Liver (tissue), 3 donors: ENCODE results near the gene THOC5.

ENCODE experiments used
- RAD21 ChIP-seq, 2 donors: IDR thresholded peaks; 2 replicates each; pipeline ENCODE4 v1.6.1; 2016; ENCODE audit warnings: antibody characterized with exemption in 2 of 2, mild to moderate bottlenecking in 2 of 2
- TAF1 ChIP-seq: conservative IDR thresholded peaks from 2 replicates; pipeline ENCODE4 v1.6.1; 2016; ENCODE audit warnings: antibody characterized with exemption, mild to moderate bottlenecking
- TF ChIP-seq, protein P1 (sequence below): fragments of 150-350 bp; IDR thresholded peaks from 2 replicates; pipeline ENCODE4 v1.5.1; 2017; ENCODE audit warnings: improper control_type of control experiment, low read depth, low read length; ENCODE audit not compliant: missing input control
- donor health status: healthy.
- donor health status: healthy.

DNA sequence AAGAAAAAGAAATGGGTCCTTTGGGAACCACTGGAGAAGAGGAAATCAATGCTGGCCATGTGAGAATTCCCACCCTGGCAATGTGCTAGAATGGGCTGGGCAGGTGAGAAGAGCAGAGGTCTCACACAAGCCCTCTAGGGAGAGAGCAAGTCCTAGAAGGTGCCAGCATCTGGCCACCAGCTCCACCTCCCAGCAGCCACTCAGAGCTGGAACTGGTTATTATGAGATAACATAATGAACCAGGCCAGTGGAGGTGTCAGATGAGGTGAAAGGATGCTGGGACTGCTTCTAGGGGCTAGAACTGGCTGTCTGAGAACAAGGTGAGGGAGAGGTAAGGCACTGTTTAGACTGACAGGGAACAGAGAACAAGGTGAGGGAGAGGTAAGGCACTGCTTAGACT, 44.3 kb downstream of the THOC5 start:
- TF ChIP-seq RAD21 (IDR thresholded peaks at IDR 0.05) (no peak), TAF1 (no peak)
- TF ChIP-seq, protein P1, sequence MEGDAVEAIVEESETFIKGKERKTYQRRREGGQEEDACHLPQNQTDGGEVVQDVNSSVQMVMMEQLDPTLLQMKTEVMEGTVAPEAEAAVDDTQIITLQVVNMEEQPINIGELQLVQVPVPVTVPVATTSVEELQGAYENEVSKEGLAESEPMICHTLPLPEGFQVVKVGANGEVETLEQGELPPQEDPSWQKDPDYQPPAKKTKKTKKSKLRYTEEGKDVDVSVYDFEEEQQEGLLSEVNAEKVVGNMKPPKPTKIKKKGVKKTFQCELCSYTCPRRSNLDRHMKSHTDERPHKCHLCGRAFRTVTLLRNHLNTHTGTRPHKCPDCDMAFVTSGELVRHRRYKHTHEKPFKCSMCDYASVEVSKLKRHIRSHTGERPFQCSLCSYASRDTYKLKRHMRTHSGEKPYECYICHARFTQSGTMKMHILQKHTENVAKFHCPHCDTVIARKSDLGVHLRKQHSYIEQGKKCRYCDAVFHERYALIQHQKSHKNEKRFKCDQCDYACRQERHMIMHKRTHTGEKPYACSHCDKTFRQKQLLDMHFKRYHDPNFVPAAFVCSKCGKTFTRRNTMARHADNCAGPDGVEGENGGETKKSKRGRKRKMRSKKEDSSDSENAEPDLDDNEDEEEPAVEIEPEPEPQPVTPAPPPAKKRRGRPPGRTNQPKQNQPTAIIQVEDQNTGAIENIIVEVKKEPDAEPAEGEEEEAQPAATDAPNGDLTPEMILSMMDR, result no peak
